Esophagus muscularis mucosa (tissue), 4 donors: Measurements from ENCODE around the gene ADAM19. TPM values are rescaled to one million over a fixed set of nuclear protein-coding genes. Genes with fewer than 3 reads are reported as not detected.

ENCODE experiments used
- DNase-seq: peaks from one replicate; pipeline ENCODE4 v3.0.0-alpha.2; 2017; ENCODE audit errors: extremely low spot score
- H3K27ac ChIP-seq, 4 donors: fragments of 200-600 bp; sonication (generic); replicated peaks in 1 of 4; 1 replicate in 3 of 4; 2 replicates in 1 of 4; pipeline ENCODE4 v1.5.1; 2016 to 2019; ENCODE audit warnings: mild to moderate bottlenecking in 1 of 4
- H3K27me3 ChIP-seq, 4 donors: fragments of 200-600 bp; sonication (generic); one replicate each; pipeline versions ENCODE4 v1.5.1 to v1.6.0; 2016 to 2019
- H3K36me3 ChIP-seq, 4 donors: fragments of 200-600 bp; sonication (generic); one replicate each; pipeline ENCODE4 v1.5.1; 2016 to 2019
- H3K4me1 ChIP-seq, 4 donors: fragments of 200-600 bp; sonication (generic); one replicate each; pipeline ENCODE4 v1.5.1; 2016 to 2019
- H3K4me3 ChIP-seq, 4 donors: fragments of 200-600 bp; sonication (generic); 1 replicate in 2 of 4; 2 replicates in 2 of 4; pipeline ENCODE4 v1.5.1; 2016 to 2019; ENCODE audit warnings: mild to moderate bottlenecking in 4 of 4, moderate library complexity in 1 of 4
- H3K9me3 ChIP-seq, 4 donors: fragments of 200-600 bp; sonication (generic); 1 replicate in 3 of 4; 2 replicates in 1 of 4; pipeline ENCODE4 v1.5.1; 2016 to 2019
- EP300 ChIP-seq: sonication (generic); formaldehyde crosslinking; IDR thresholded peaks from one replicate; pipeline ENCODE4 v1.6.1; 2017; ENCODE audit warnings: antibody characterized with exemption
- POLR2A ChIP-seq: fragments of 450-650 bp; IDR thresholded peaks from one replicate; pipeline ENCODE4 v1.6.1; 2017; ENCODE audit warnings: antibody characterized with exemption, moderate library complexity, mild to moderate bottlenecking, low read depth
- POLR2AphosphoS5 ChIP-seq, 2 donors: sonication (generic); formaldehyde crosslinking; IDR thresholded peaks; one replicate each; pipeline ENCODE4 v1.6.1; 2017; ENCODE audit warnings: antibody characterized with exemption in 2 of 2
- WGBS: methylation state at CpG from one replicate; pipeline ENCODE4 v1.1.5; 2018; 5-methylcytosine and 5-hydroxymethylcytosine counted together
- intact Hi-C: fragments of 100-400 bp; cut with DNase I; formaldehyde crosslinking; loops from one replicate; pipeline ENCODE4 v1.15.1; 2023
- total RNA-seq, 4 donors: library from RNA; depleted of rRNA; stranded (reverse); fragments of >200 nt; gene quantifications; one replicate each; pipeline versions ENCODE4 v1.1.0 to v1.2.1, GENCODE V29; 2016
- TF ChIP-seq, protein P1 (sequence below), 3 experiments: fragments of 200-600 bp in 2 of 3; fragments of 450-650 bp in 1 of 3; sonication (generic) in 2 of 3; IDR thresholded peaks; one replicate each; pipeline ENCODE4 v1.5.1; 2017 to 2019; ENCODE audit warnings: antibody characterized with exemption in 3 of 3, mild to moderate bottlenecking in 2 of 3, moderate library complexity in 1 of 3

Gene ADAM19
- total RNA-seq, 4 donors from 2014 or later, result 25.0 to 43.6 (median 28.1) TPM

DNA sequence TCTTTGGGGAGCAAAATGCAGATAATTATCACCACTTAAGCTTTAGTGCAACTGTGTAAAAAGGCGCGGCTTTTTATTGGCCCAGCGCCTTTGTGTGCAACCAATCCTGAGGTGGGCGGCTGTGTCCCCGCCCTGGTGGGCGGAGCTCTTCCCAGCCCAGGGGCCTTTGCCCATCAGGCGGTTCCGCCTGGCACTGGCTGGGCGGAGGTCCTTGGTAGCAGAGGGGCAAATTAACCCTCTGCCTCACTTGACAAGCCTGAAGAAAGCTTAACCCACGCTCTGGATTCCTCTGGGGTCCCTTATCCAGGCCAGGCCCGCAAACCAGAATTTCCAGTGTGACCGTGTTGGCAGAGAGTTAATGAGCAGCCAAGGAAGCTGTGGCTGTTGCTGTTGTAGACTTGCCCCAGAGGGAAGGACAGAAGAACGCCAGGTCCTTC lies 128.4 kb downstream of the ADAM19 start:
- Histone ChIP-seq H3K4me1 (peaks cover 16 to 24% (median 19%) of the 10 kb centered on the region in 4 donors), H3K9me3 (no peaks in the 10 kb centered on the region), H3K27me3 (no peaks in the 10 kb centered on the region), H3K4me3 (no peak overlapping the region), H3K27ac (no peak overlapping the region), H3K36me3 (no peaks in the 10 kb centered on the region)
- intact Hi-C loops, result no loop called here
- no peak for TF ChIP-seq POLR2A
- no peak for TF ChIP-seq EP300
- no peak for TF ChIP-seq POLR2AphosphoS5 (IDR thresholded peaks at IDR 0.05)
- TF ChIP-seq, protein P1, sequence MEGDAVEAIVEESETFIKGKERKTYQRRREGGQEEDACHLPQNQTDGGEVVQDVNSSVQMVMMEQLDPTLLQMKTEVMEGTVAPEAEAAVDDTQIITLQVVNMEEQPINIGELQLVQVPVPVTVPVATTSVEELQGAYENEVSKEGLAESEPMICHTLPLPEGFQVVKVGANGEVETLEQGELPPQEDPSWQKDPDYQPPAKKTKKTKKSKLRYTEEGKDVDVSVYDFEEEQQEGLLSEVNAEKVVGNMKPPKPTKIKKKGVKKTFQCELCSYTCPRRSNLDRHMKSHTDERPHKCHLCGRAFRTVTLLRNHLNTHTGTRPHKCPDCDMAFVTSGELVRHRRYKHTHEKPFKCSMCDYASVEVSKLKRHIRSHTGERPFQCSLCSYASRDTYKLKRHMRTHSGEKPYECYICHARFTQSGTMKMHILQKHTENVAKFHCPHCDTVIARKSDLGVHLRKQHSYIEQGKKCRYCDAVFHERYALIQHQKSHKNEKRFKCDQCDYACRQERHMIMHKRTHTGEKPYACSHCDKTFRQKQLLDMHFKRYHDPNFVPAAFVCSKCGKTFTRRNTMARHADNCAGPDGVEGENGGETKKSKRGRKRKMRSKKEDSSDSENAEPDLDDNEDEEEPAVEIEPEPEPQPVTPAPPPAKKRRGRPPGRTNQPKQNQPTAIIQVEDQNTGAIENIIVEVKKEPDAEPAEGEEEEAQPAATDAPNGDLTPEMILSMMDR (IDR thresholded peaks at IDR 0.05), result no peak
- 95% methylated on average over 12 of the region's 13 CpGs for WGBS
- no peak for DNase-seq

DNA sequence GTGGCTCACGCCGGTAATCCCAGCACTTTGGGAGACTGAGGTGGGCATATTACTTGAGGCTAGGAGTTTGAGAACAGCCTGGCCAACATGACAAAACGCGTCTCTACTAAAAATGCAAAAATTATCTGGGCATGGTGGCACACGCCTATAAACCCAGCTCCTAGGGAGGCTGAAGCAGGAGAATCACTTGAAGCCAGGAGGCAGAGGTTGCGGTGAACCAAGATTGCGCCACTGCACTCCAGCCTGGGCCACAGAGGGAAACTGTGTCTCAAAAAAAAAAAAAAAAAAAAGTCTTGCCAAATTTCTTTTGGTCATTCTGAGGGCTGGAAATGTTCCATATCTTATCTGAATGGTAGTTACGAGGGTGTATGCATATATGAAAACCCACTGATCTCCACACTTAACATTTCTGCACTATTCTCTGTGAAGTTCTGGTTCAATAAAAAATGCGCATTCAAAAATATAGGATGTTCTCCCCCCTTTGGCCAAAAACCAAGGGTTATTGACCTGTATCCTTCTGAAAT lies 129.1 kb downstream of the ADAM19 start:
- H3K4me3 ChIP-seq, result no peak overlapping the region
- no peaks in the 10 kb centered on the region for H3K27me3 ChIP-seq
- intact Hi-C loops, result no loop called here
- no peaks in the 10 kb centered on the region for H3K36me3 ChIP-seq
- peaks cover 16 to 24% (median 19%) of the 10 kb centered on the region in 4 donors for H3K4me1 ChIP-seq
- no peaks in the 10 kb centered on the region for H3K9me3 ChIP-seq
- no peak for DNase-seq
- TF ChIP-seq POLR2AphosphoS5 (IDR thresholded peaks at IDR 0.05) (no peak), POLR2A (no peak), EP300 (no peak)
- TF ChIP-seq, protein P1 (IDR thresholded peaks at IDR 0.05), result no peak
- 97% methylated on average over 9 of the region's 9 CpGs for WGBS
- H3K27ac ChIP-seq, result no peak overlapping the region

DNA sequence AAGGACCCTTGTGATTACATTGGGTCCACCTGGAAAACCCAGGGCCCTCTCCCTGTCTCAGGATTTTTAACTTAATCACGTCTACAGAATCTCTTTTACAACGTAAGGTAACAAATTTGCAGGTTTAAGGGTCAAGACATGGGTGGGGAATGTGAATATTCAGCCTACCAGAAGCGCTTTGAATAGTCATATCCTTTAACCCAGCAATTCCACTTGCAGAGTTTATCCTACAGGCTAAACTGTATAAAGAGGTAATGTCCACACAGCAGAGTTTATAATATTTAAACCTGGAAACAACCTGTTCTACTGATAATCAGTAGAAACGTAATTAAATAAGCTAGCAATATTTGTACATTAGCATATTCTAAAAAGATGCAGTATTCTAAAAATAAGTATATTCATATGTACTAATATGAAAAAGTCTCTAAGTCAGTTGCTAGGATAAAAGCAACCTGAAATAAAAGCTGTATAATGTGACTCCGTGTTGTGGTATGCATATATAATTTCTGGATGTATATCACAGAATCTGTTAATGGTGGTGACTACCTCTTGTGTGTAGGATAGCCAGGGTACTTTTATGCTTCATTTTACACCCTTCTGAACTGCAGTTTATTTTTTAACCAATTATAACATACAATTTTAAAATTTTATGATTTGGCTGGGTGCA lies 129.7 kb downstream of the ADAM19 start:
- H3K27ac ChIP-seq, result no peak overlapping the region
- no peaks in the 10 kb centered on the region for H3K27me3 ChIP-seq
- peaks cover 16 to 24% (median 19%) of the 10 kb centered on the region in 4 donors for H3K4me1 ChIP-seq
- 95% methylated on average over 5 of the region's 5 CpGs for WGBS
- intact Hi-C loops, result no loop called here
- no peaks in the 10 kb centered on the region for H3K36me3 ChIP-seq
- no peak overlapping the region for H3K4me3 ChIP-seq
- TF ChIP-seq, protein P1 (IDR thresholded peaks at IDR 0.05), result no peak
- no peak for TF ChIP-seq POLR2AphosphoS5 (IDR thresholded peaks at IDR 0.05)
- TF ChIP-seq EP300, result no peak
- no peak for TF ChIP-seq POLR2A
- H3K9me3 ChIP-seq, result no peaks in the 10 kb centered on the region
- DNase-seq, result no peak

DNA sequence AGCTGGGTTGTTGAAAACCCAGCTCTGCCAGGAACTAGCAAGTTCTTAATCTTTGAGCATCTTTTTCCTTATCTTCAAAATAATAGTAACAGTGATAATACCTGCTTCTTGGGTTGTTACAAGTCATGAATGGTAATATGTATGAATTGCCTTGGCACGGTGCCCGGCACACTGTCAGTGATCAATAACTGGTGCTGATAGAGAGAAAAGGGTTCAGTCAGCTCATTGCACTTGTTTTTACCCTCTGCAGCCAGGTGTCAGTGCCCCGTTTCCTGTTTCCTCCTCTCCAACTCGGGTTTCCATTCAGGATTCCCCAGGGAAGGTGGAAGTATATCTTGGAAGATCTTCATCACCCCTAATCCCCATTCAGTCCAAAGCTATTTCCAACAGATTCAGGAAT lies 131.4 kb downstream of the ADAM19 start:
- Histone ChIP-seq H3K36me3 (no peaks in the 10 kb centered on the region), H3K9me3 (no peaks in the 10 kb centered on the region), H3K4me3 (no peak overlapping the region), H3K27ac (no peak overlapping the region), H3K27me3 (no peaks in the 10 kb centered on the region), H3K4me1 (peaks cover 7 to 12% (median 9%) of the 10 kb centered on the region in 4 donors)
- intact Hi-C loops, result no loop called here
- WGBS, result 84% methylated on average over 4 of the region's 4 CpGs
- TF ChIP-seq EP300 (no peak), POLR2A (no peak), POLR2AphosphoS5 (IDR thresholded peaks at IDR 0.05) (no peak)
- TF ChIP-seq, protein P1 (IDR thresholded peaks at IDR 0.05), result no peak
- DNase-seq, result no peak
